Measurements from ENCODE around the gene IQGAP2. TPM values are rescaled to one million over a fixed set of nuclear protein-coding genes. Genes with fewer than 3 reads are reported as not detected.
"Not testable (repeated sequence)": the region's sequence is repeated elsewhere in the genome, so short reads cannot be mapped to it uniquely, and the experiment has no call there.

Gene IQGAP2
- total and polyA plus RNA-seq, 2 donors (not counting 1 experiment from before 2014, with no cell fraction given): 8.1 to 15.0 TPM

DNA sequence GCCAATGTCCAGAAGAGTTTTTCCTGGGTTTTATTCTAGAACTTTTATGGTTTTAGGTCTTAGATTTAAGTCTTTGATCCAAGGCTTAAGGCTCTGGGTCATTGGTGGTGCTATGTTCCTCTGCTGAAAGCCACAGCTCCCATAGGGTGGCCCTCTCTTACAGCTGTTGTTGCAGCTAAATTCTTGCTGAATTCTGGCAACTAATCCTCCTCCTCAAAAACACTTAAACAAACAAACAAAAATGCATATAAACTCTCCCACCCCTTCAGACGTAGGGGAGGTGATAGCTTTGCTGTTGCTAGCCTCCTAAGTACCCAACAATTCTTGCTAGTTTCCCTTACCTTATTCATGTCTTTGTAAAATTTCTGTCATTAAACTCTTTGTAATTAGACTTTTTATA lies 30.2 kb downstream of the IQGAP2 start:
- Histone ChIP-seq H3K79me2 (ENCODE audit: control insufficient read depth, insufficient read depth, low read length) (peaks cover 18% of the 10 kb centered on the region), H3K9me3 (ENCODE audit: control extremely low read depth in 1 of 3, control insufficient read depth in 2 of 3, insufficient read depth in 1 of 3, low read length in 2 of 3) (peaks cover 0 to 11% (median 4%) of the 10 kb centered on the region in 3 donors), H4K20me1 (ENCODE audit: control insufficient read depth, insufficient read depth, low read length, poor library complexity, severe bottlenecking) (no peaks in the 10 kb centered on the region), H3K9ac (ENCODE audit: low read length) (no peak overlapping the region), H3K4me2 (replicated peaks; ENCODE audit: low read depth, low read length, poor library complexity, severe bottlenecking) (no peak overlapping the region), H3K27me3 (replicated peaks in 1 of 4; ENCODE audit: control extremely low read depth in 1 of 4, control insufficient read depth in 3 of 4, insufficient read depth in 4 of 4, low read length in 3 of 4) (no peaks in the 10 kb centered on the region), H3K36me3 (replicated peaks in 1 of 2; ENCODE audit: control extremely low read depth in 1 of 2, control insufficient read depth in 1 of 2, extremely low read depth in 1 of 2, insufficient read depth in 2 of 2, low read length in 1 of 2) (no peaks in the 10 kb centered on the region), H3K4me1 (ENCODE audit: control insufficient read depth in 2 of 2, insufficient read depth in 2 of 2, low read length in 2 of 2) (no peaks in the 10 kb centered on the region), H3K27ac (ENCODE audit: low read length in 2 of 2) (no peak overlapping the region), H3K4me3 (ENCODE audit: control extremely low read depth in 1 of 5, extremely low read depth in 1 of 5, insufficient read depth in 1 of 5, low read depth in 2 of 5, low read length in 4 of 5) (no peak overlapping the region), H2AFZ (ENCODE audit: insufficient read depth, low read depth, low read length, poor library complexity, severe bottlenecking) (no peak overlapping the region)
- H3K27me3 Mint-ChIP-seq: no peaks in the 10 kb centered on the region
- TF ChIP-seq, protein P1, sequence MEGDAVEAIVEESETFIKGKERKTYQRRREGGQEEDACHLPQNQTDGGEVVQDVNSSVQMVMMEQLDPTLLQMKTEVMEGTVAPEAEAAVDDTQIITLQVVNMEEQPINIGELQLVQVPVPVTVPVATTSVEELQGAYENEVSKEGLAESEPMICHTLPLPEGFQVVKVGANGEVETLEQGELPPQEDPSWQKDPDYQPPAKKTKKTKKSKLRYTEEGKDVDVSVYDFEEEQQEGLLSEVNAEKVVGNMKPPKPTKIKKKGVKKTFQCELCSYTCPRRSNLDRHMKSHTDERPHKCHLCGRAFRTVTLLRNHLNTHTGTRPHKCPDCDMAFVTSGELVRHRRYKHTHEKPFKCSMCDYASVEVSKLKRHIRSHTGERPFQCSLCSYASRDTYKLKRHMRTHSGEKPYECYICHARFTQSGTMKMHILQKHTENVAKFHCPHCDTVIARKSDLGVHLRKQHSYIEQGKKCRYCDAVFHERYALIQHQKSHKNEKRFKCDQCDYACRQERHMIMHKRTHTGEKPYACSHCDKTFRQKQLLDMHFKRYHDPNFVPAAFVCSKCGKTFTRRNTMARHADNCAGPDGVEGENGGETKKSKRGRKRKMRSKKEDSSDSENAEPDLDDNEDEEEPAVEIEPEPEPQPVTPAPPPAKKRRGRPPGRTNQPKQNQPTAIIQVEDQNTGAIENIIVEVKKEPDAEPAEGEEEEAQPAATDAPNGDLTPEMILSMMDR (IDR thresholded peaks at IDR 0.05): no peak
- intact Hi-C loops (cut with micrococcal nuclease): no loop called here
- ATAC-seq (ENCODE audit: low read depth) (no peak), DNase-seq (no peak)
- ChIA-PET POLR2A (no interaction called here), CTCF (no interaction called here)
- H3K4me3 Mint-ChIP-seq: no peak overlapping the region
- H3K27ac Mint-ChIP-seq: no peak overlapping the region
- WGBS (ENCODE audit: insufficient coverage): no CpG with 5 or more reads among the region's 1 CpG
- H3K9me3 Mint-ChIP-seq (ENCODE audit: insufficient read depth): peaks cover 3% of the 10 kb centered on the region
- peaks cover 2% of the 10 kb centered on the region for H3K4me1 Mint-ChIP-seq

DNA sequence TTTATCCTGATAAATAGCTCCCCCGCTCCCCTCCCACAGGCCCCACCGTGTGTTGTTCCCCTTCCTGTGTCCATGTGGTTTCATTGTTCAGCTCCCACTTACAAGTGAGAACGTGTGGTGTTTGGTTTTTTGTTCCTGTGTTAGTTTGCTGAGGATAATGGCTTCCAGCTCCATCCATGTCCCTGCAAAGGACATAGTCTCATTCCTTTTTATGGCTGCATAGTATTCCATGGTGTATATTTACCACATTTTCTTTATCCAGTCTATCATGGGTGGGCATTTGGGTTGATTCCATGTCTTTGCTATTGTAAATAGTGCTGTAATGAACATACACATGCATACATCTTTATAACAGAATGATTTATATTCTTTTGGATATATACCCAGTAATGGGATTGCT lies 34.4 kb downstream of the IQGAP2 start:
- H3K9me3 Mint-ChIP-seq (ENCODE audit: insufficient read depth); H3K27me3 ChIP-seq (replicated peaks in 1 of 4; ENCODE audit: control extremely low read depth in 1 of 4, control insufficient read depth in 3 of 4, insufficient read depth in 4 of 4, low read length in 3 of 4); H3K4me2 ChIP-seq (replicated peaks; ENCODE audit: low read depth, low read length, poor library complexity, severe bottlenecking); ATAC-seq (ENCODE audit: low read depth); H4K20me1 ChIP-seq (ENCODE audit: control insufficient read depth, insufficient read depth, low read length, poor library complexity, severe bottlenecking); H3K27ac Mint-ChIP-seq; H3K4me3 ChIP-seq (ENCODE audit: control extremely low read depth in 1 of 5, extremely low read depth in 1 of 5, insufficient read depth in 1 of 5, low read depth in 2 of 5, low read length in 4 of 5); H3K27me3 Mint-ChIP-seq; H3K27ac ChIP-seq (ENCODE audit: low read length in 2 of 2); H3K4me1 Mint-ChIP-seq; POLR2A ChIA-PET; H3K36me3 ChIP-seq (replicated peaks in 1 of 2; ENCODE audit: control extremely low read depth in 1 of 2, control insufficient read depth in 1 of 2, extremely low read depth in 1 of 2, insufficient read depth in 2 of 2, low read length in 1 of 2); H2AFZ ChIP-seq (ENCODE audit: insufficient read depth, low read depth, low read length, poor library complexity, severe bottlenecking); DNase-seq; H3K9ac ChIP-seq (ENCODE audit: low read length); H3K4me1 ChIP-seq (ENCODE audit: control insufficient read depth in 2 of 2, insufficient read depth in 2 of 2, low read length in 2 of 2); intact Hi-C loops (cut with micrococcal nuclease); H3K4me3 Mint-ChIP-seq: not testable (repeated sequence)
- CTCF ChIA-PET: interaction anchor here (0.5 kb wide), 1 partner anchor 53 kb away, joined by 3 read pairs; no protein-coding TSS in a partner anchor
- WGBS (ENCODE audit: insufficient coverage): no CpG with 5 or more reads among the region's 3 CpGs
- peaks cover 3 to 15% (median 8%) of the 10 kb centered on the region in 3 donors for H3K9me3 ChIP-seq (ENCODE audit: control extremely low read depth in 1 of 3, control insufficient read depth in 2 of 3, insufficient read depth in 1 of 3, low read length in 2 of 3)
- H3K79me2 ChIP-seq (ENCODE audit: control insufficient read depth, insufficient read depth, low read length): peaks cover 26% of the 10 kb centered on the region
